HepG2 (cell line): Measurements from ENCODE around the gene TARS3. TPM values are rescaled to one million over a fixed set of nuclear protein-coding genes. Genes with fewer than 3 reads are reported as not detected.

Experiments used
- ATAC-seq: fragments of 200-7000 bp; cut with Tn5 transposase; 3 replicates; pipeline ENCODE4 v1.9.1; 2020; ENCODE audit warnings: mild to moderate bottlenecking, moderate library complexity
- BruUV-seq: library from RNA; stranded (reverse); fragments of 400-500 nt; replicated peaks from 2 replicates; lab custom pipeline; 2021; lab: Mats Ljungman, UMichigan
- CTCF ChIA-PET: fragments of 300-600 bp; formaldehyde crosslinking; extraction: SDS; loops from one replicate; lab custom pipeline; 2021; ENCODE audit warnings: low total read pairs, inconsistent platforms, low intra/inter-chr PET ratio; lab: Yijun Ruan, JAX
- POLR2A ChIA-PET: fragments of 350-600 bp; sonication (Branson Sonifier 250); formaldehyde crosslinking; loops from one replicate; lab custom pipeline; 2020; ENCODE audit warnings: antibody characterized with exemption, inconsistent platforms; lab: Yijun Ruan, JAX
- DNase-seq: peaks from one replicate; pipeline ENCODE4 v3.0.0-alpha.2; 2015; ENCODE audit warnings: low spot score
- FAIRE-seq: peaks from 3 replicates; lab custom pipeline; 2011; peaks lifted over from hg19 to GRCh38; lab: Jason Lieb, UNC
- H2AFZ ChIP-seq: one replicate; pipeline ENCODE4 v1.6.1; 2011; ENCODE audit warnings: low read length, inconsistent platforms
- H3K27ac ChIP-seq: fragments of 300-600 bp; 3 replicates; pipeline ENCODE4 v1.8.0; 2011; ENCODE audit warnings: mixed run types, mild to moderate bottlenecking, mixed read lengths, low read length, inconsistent platforms; ENCODE audit not compliant: insufficient read depth; ENCODE audit errors: extremely low read length
- H3K27me3 ChIP-seq, 2 experiments: fragments of 200-600 bp in 1 of 2; 2 replicates in 1 of 2; 3 replicates in 1 of 2; pipeline versions ENCODE4 v1.6.0 to v1.8.0; 2011; ENCODE audit warnings: low read length in 2 of 2, mild to moderate bottlenecking in 2 of 2, moderate library complexity in 2 of 2, inconsistent platforms in 1 of 2; ENCODE audit not compliant: insufficient read depth in 2 of 2, control insufficient read depth in 1 of 2
- H3K36me3 ChIP-seq, 2 experiments: fragments of 200-600 bp in 1 of 2; replicated peaks in 1 of 2; 2 replicates in 1 of 2; 3 replicates in 1 of 2; pipeline versions ENCODE4 v1.5.1 to v1.8.0; 2011; ENCODE audit warnings: low read length in 2 of 2, inconsistent platforms in 1 of 2; ENCODE audit not compliant: insufficient read depth in 2 of 2, control insufficient read depth in 1 of 2
- H3K4me1 ChIP-seq: 2 replicates; pipeline ENCODE4 v1.5.1; 2012; ENCODE audit warnings: low read length, inconsistent platforms; ENCODE audit not compliant: insufficient read depth
- H3K4me2 ChIP-seq: 2 replicates; pipeline ENCODE4 v1.6.0; 2011; ENCODE audit warnings: low read depth, low read length, inconsistent platforms
- H3K4me3 ChIP-seq, 3 experiments: fragments of 200-600 bp in 1 of 3; sonication (generic), shearing (Covaris generic) in 1 of 3; replicated peaks in 1 of 3; 2 replicates each; pipeline ENCODE4 v1.5.1; 2011 to 2016; ENCODE audit warnings: low read length in 3 of 3, inconsistent platforms in 2 of 3, low read depth in 2 of 3, mild to moderate bottlenecking in 2 of 3, control low read depth in 1 of 3, mixed read lengths in 1 of 3; ENCODE audit not compliant: insufficient read depth in 1 of 3
- H3K79me2 ChIP-seq: one replicate; pipeline ENCODE4 v1.6.1; 2011; ENCODE audit warnings: low read length, inconsistent platforms; ENCODE audit not compliant: insufficient read depth
- H3K9ac ChIP-seq: 2 replicates; pipeline ENCODE4 v1.6.0; 2011; ENCODE audit warnings: mild to moderate bottlenecking, low read depth, low read length, inconsistent platforms; ENCODE audit not compliant: insufficient read depth
- H3K9me3 ChIP-seq: 2 replicates; pipeline ENCODE4 v1.5.1; 2012; ENCODE audit warnings: mild to moderate bottlenecking, low read length
- H4K20me1 ChIP-seq: 2 replicates; pipeline ENCODE4 v1.6.0; 2011; ENCODE audit warnings: inconsistent platforms, mild to moderate bottlenecking, low read length, moderate library complexity; ENCODE audit not compliant: insufficient read depth
- AKAP8 ChIP-seq: sonication (generic); formaldehyde crosslinking; IDR thresholded peaks from 2 replicates; pipeline ENCODE4 v1.5.1; 2020; ENCODE audit warnings: mild to moderate bottlenecking, missing genetic modification reagents
- ARNT ChIP-seq: fragments of 450-650 bp; IDR thresholded peaks from 2 replicates; pipeline ENCODE4 v1.6.1; 2017
- HMG20A ChIP-seq: IDR thresholded peaks from 2 replicates; pipeline ENCODE4 v1.6.1; 2016; ENCODE audit warnings: borderline replicate concordance
- HNF4A ChIP-seq: sonication (generic); formaldehyde crosslinking; IDR thresholded peaks from 2 replicates; pipeline ENCODE4 v1.4.0; 2020; ENCODE audit warnings: missing genetic modification reagents
- PAWR ChIP-seq: sonication (generic); formaldehyde crosslinking; IDR thresholded peaks from 2 replicates; pipeline ENCODE4 v1.4.0; 2020; ENCODE audit warnings: missing genetic modification reagents, mild to moderate bottlenecking, borderline replicate concordance
- SMAD3 ChIP-seq: sonication (generic); formaldehyde crosslinking; IDR thresholded peaks from 2 replicates; pipeline ENCODE4 v1.4.0; 2020; ENCODE audit warnings: missing genetic modification reagents
- SP140L ChIP-seq: sonication (generic); formaldehyde crosslinking; IDR thresholded peaks from 2 replicates; pipeline ENCODE4 v1.4.0; 2020; ENCODE audit warnings: missing genetic modification reagents, borderline replicate concordance
- ZFY ChIP-seq: sonication (generic); formaldehyde crosslinking; IDR thresholded peaks from 2 replicates; pipeline ENCODE4 v1.4.0; 2020; ENCODE audit warnings: missing genetic modification reagents
- ZMYM3 ChIP-seq: sonication (generic); formaldehyde crosslinking; IDR thresholded peaks from 2 replicates; pipeline ENCODE4 v1.5.1; 2020; ENCODE audit warnings: mild to moderate bottlenecking, missing genetic modification reagents
- ZNF362 ChIP-seq: sonication (generic); formaldehyde crosslinking; IDR thresholded peaks from 2 replicates; pipeline ENCODE4 v1.4.0; 2020; ENCODE audit warnings: missing genetic modification reagents, mild to moderate bottlenecking, borderline replicate concordance
- ZNF841 ChIP-seq: sonication (generic); formaldehyde crosslinking; IDR thresholded peaks from 2 replicates; pipeline ENCODE4 v1.8.1; 2023; ENCODE audit warnings: missing genetic modification reagents, borderline replicate concordance
- ZNF850 ChIP-seq: sonication (generic); formaldehyde crosslinking; conservative IDR thresholded peaks from 2 replicates; pipeline ENCODE4 v1.9.0; 2021; ENCODE audit warnings: mild to moderate bottlenecking, missing genetic modification reagents
- ZNF883 ChIP-seq: sonication (generic); formaldehyde crosslinking; IDR thresholded peaks from 2 replicates; pipeline ENCODE4 v1.5.1; 2020; ENCODE audit warnings: mild to moderate bottlenecking, missing genetic modification reagents; ENCODE audit errors: not compliant biosample characterization
- WGBS: methylation state at CpG from one replicate; pipeline ENCODE4 v1.1.6; 2017; ENCODE audit warnings: low lambda C conversion rate; 5-methylcytosine and 5-hydroxymethylcytosine counted together
- in situ Hi-C: cut with HindIII; loops from 2 replicates; pipeline ENCODE4 v1.10.0; 2017; ENCODE audit warnings: low pct_unique_long_range_greater_than_20kb; ENCODE audit not compliant: extremely low pct_ligation_motif_present
- intact Hi-C: fragments of 100-400 bp; cut with micrococcal nuclease; formaldehyde crosslinking; loops from one replicate; pipeline ENCODE4 v1.10.0; 2022; ENCODE audit not compliant: unreplicated experiment
- polyA plus RNA-seq, 8 experiments: library from polyadenylated mRNA; depleted of rRNA in 3 of 8; stranded (reverse) in 7 of 8; unstranded in 1 of 8; fragments of >200 nt; fragmentation: Illumina TruSeq in 4 of 8; extraction: Trizol in 4 of 8; gene quantifications; 2 replicates each; pipeline versions ENCODE4 v1.2.1 to v1.2.3, GENCODE V29; 2011 to 2016; ENCODE audit warnings: low read depth in 4 of 8, missing spikeins in 1 of 8, mixed read lengths in 1 of 8; ENCODE audit not compliant: insufficient read depth in 1 of 8
- total RNA-seq, 5 experiments: library from RNA; depleted of rRNA; stranded (reverse); fragments of >200 nt; fragmentation: Illumina TruSeq; extraction: Trizol; gene quantifications; 2 replicates each; pipeline ENCODE4 v1.2.3, GENCODE V29; 2016; ENCODE audit warnings: low read depth in 1 of 5
- TF ChIP-seq, protein P1 (sequence below): IDR thresholded peaks from 2 replicates; pipeline ENCODE4 v1.4.0; 2020; ENCODE audit warnings: mild to moderate bottlenecking, missing genetic modification reagents

The TARS3 gene
- total and polyA plus RNA-seq, 2 of the 13 experiments (the other 11 are each of a cell fraction or from before 2014, with no cell fraction given) = 4.1 to 11.7 TPM

DNA sequence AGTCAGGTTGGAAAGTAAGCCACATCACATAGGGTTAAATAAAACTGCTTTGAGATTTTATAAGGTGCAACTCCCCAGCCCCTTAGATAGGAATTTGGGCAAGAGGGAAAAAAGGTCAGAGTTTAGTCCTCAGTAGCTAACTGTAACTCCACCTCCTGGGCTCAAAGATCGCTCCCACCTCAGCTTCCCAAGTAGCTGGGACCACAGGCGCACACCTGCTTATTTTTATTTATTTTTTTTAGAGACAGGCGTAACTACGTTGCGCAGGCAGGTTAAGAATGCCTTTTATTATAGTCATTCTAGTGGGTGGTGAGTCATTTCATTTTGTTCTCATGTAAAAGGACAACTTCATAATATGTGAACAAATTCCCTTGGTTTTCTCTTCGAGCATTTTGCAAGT is 86.8 kb downstream of the TARS3 start:
- ATAC-seq (no peak; the same call in 2 of the 3 replicates), DNase-seq (no peak), FAIRE-seq (no peak)
- H3K4me2 ChIP-seq = no peak overlapping the region
- no peaks in the 10 kb centered on the region for H4K20me1 ChIP-seq
- no peaks in the 10 kb centered on the region for H3K27me3 ChIP-seq
- peak overlapping the region; percentile 40 for H3K27ac ChIP-seq
- CTCF ChIA-PET = no interaction called here
- no peak overlapping the region for H3K9ac ChIP-seq
- no peak overlapping the region for H3K4me3 ChIP-seq
- 50% methylated on average over 6 of the region's 6 CpGs for WGBS
- H2AFZ ChIP-seq = no peak overlapping the region
- no peaks in the 10 kb centered on the region for H3K79me2 ChIP-seq
- in situ Hi-C loops = no loop called here
- no TSS peak for BruUV-seq
- peaks cover 0 to 20% of the 10 kb centered on the region in 2 experiments; a peak in 2 of 5 replicates for H3K36me3 ChIP-seq
- peaks cover 36% of the 10 kb centered on the region for H3K4me1 ChIP-seq
- intact Hi-C loops = no loop called here
- no peak for TF ChIP-seq ZMYM3 (CRISPR knock-in tag)
- TF ChIP-seq, protein P1, sequence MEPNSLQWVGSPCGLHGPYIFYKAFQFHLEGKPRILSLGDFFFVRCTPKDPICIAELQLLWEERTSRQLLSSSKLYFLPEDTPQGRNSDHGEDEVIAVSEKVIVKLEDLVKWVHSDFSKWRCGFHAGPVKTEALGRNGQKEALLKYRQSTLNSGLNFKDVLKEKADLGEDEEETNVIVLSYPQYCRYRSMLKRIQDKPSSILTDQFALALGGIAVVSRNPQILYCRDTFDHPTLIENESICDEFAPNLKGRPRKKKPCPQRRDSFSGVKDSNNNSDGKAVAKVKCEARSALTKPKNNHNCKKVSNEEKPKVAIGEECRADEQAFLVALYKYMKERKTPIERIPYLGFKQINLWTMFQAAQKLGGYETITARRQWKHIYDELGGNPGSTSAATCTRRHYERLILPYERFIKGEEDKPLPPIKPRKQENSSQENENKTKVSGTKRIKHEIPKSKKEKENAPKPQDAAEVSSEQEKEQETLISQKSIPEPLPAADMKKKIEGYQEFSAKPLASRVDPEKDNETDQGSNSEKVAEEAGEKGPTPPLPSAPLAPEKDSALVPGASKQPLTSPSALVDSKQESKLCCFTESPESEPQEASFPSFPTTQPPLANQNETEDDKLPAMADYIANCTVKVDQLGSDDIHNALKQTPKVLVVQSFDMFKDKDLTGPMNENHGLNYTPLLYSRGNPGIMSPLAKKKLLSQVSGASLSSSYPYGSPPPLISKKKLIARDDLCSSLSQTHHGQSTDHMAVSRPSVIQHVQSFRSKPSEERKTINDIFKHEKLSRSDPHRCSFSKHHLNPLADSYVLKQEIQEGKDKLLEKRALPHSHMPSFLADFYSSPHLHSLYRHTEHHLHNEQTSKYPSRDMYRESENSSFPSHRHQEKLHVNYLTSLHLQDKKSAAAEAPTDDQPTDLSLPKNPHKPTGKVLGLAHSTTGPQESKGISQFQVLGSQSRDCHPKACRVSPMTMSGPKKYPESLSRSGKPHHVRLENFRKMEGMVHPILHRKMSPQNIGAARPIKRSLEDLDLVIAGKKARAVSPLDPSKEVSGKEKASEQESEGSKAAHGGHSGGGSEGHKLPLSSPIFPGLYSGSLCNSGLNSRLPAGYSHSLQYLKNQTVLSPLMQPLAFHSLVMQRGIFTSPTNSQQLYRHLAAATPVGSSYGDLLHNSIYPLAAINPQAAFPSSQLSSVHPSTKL (CRISPR knock-in tag) = 0 out of 2 replicates have a peak, but pooled peaks have one; percentile 14
- peak; percentile 24; the same call in 1 of the 2 replicates for TF ChIP-seq HNF4A (CRISPR knock-in tag)
- H3K9me3 ChIP-seq = no peaks in the 10 kb centered on the region
- POLR2A ChIA-PET = interaction anchor here (0.9 to 1.2 kb wide), 2 partner anchors 149 to 337 kb away, joined by 3 read pairs; no protein-coding TSS in a partner anchor

- Histone ChIP-seq H3K36me3 (peaks cover 0 to 16% of the 10 kb centered on the region in 2 experiments; a peak in 1 of 5 replicates), H3K27me3 (no peaks in the 10 kb centered on the region), H3K4me1 (peaks cover 36% of the 10 kb centered on the region), H3K79me2 (no peaks in the 10 kb centered on the region), H3K9me3 (no peaks in the 10 kb centered on the region), H3K4me3 (no peak overlapping the region), H3K4me2 (no peak overlapping the region), H4K20me1 (no peaks in the 10 kb centered on the region), H3K27ac (no peak overlapping the region), H3K9ac (no peak overlapping the region), H2AFZ (no peak overlapping the region)
- intact Hi-C loops (no loop called here), in situ Hi-C loops (no loop called here)
- 92% methylated on average over 3 of the region's 3 CpGs for WGBS
- CTCF ChIA-PET = no interaction called here
- no TSS peak for BruUV-seq
- FAIRE-seq (no peak), DNase-seq (no peak), ATAC-seq (no peak)
- POLR2A ChIA-PET = interaction anchor here (0.9 to 1.2 kb wide), 2 partner anchors 149 to 337 kb away, joined by 3 read pairs; no protein-coding TSS in a partner anchor
- no peak for TF ChIP-seq ZNF883 (CRISPR knock-in tag)
- TF ChIP-seq HMG20A (CRISPR knock-in tag) = no peak
- TF ChIP-seq ZNF841 (CRISPR knock-in tag) = no peak
- TF ChIP-seq PAWR (CRISPR knock-in tag) = no peak
- TF ChIP-seq ZFY = no peak
- TF ChIP-seq ZNF362 (CRISPR knock-in tag) = no peak
- TF ChIP-seq SMAD3 (CRISPR knock-in tag) = no peak
- no peak for TF ChIP-seq AKAP8 (CRISPR knock-in tag)
- TF ChIP-seq ARNT = no peak
- no peak for TF ChIP-seq SP140L (CRISPR knock-in tag)
- no peak for TF ChIP-seq ZNF850 (CRISPR knock-in tag)
These were observed 87.2 kb downstream of the TARS3 start for GRCh38 chr15:101637038-101637437.
